GM18505 (cell line): ENCODE measurements around the gene SOX10.

Source experiments
- ATAC-seq: cut with Tn5 transposase; IDR thresholded peaks from one replicate; pipeline ENCODE4 v1.9.1; 2021; ENCODE audit not compliant: unreplicated experiment
- POLR2A ChIP-seq: IDR thresholded peaks from 4 replicates; pipeline ENCODE4 v1.6.1; 2011; ENCODE audit warnings: borderline replicate concordance; ENCODE audit not compliant: insufficient read depth, insufficient read length; ENCODE audit errors: extremely low read depth

SOX10 gene

GRCh38 chr22:37983860-37984791, at the start of gene SOX10:
SOX10 (minus strand) TSS chr22:37984555; CDS start chr22:37983784, 771 bp downstream.
- no peak for ATAC-seq
- no peak for TF ChIP-seq POLR2A

GRCh38 chr22:38033522-38034277, 49.3 kb upstream of the SOX10 start:
- TF ChIP-seq POLR2A = no peak
- no peak for ATAC-seq

- no peak for ATAC-seq
- no peak for TF ChIP-seq POLR2A
Observed at GRCh38 chr22:38032681-38033521, 48.5 kb upstream of the SOX10 start.

GRCh38 chr22:38031491-38031890, 47.1 kb upstream of the SOX10 start:
- TF ChIP-seq POLR2A = no peak
- ATAC-seq = no peak

- no peak for TF ChIP-seq POLR2A
- no peak for ATAC-seq
Observed at GRCh38 chr22:38030311-38031133, 46.2 kb upstream of the SOX10 start.

GRCh38 chr22:38029901-38030300, 45.5 kb upstream of the SOX10 start:
- no peak for ATAC-seq

GRCh38 chr22:38029370-38029769, 45.0 kb upstream of the SOX10 start:
- no peak for TF ChIP-seq POLR2A
- no peak for ATAC-seq

More at GRCh38 chr22:38029901-38030300, 45.5 kb upstream of the SOX10 start:
- TF ChIP-seq POLR2A = no peak

GRCh38 chr22:38028344-38029130, 44.2 kb upstream of the SOX10 start:
- ATAC-seq = no peak
- no peak for TF ChIP-seq POLR2A

- TF ChIP-seq POLR2A = no peak
- no peak for ATAC-seq
Observed at GRCh38 chr22:38027487-38027886, 43.1 kb upstream of the SOX10 start.

- TF ChIP-seq POLR2A = no peak
- no peak for ATAC-seq
Observed at GRCh38 chr22:38026130-38027111, 42.1 kb upstream of the SOX10 start.
